ENCODE data around the gene GALNTL6.

DNA sequence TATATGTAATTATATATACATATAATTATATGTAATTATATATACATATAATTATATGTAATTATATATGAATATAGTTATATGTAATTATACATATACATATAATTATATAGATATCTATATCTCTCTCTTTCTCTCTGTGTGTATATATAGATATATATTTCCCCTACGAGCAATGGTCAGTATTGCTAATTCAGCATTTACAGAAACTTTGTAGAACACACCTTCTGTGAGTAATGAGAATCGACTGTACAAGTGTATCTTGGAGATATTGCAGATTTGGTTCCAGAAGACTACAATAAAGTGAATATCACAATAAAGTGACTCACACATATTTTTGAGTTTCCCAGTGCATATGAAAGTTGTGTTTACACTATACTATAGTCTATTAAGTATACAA lies 33.7 kb downstream of the GALNTL6 start:
- TF ChIP-seq ELF4 (IDR thresholded peaks at IDR 0.05): no peak
- TF ChIP-seq BHLHE40 (IDR thresholded peaks at IDR 0.05; ENCODE audit: borderline replicate concordance): no peak
- no peak for TF ChIP-seq TARDBP (IDR thresholded peaks at IDR 0.05)
